H1 (cell line): ENCODE results near the gene CETN2. TPM values are rescaled to one million over a fixed set of nuclear protein-coding genes. Genes with fewer than 3 reads are reported as not detected.

Experiments
- CTCF ChIA-PET: fragments of 300-600 bp; sonication (Branson Sonifier 250); formaldehyde crosslinking; loops from one replicate; lab custom pipeline; 2021; ENCODE audit not compliant: partially characterized antibody; lab: Charles Lee
- POLR2A ChIA-PET: fragments of 300-600 bp; sonication (Branson Sonifier 250); formaldehyde crosslinking; loops from one replicate; lab custom pipeline; 2021; ENCODE audit warnings: inconsistent platforms; ENCODE audit not compliant: partially characterized antibody; lab: Charles Lee
- DNase-seq, 2 experiments: peaks; one replicate each; pipeline versions ENCODE4 v3.0.0 to v3.0.0-alpha.2; 2010 to 2022; ENCODE audit warnings: low spot score in 2 of 2, low read depth in 1 of 2, mixed read lengths in 1 of 2
- FAIRE-seq: peaks from 2 replicates; lab custom pipeline; 2011; peaks lifted over from hg19 to GRCh38; lab: Jason Lieb, UNC
- H2AFZ ChIP-seq: 2 replicates; pipeline ENCODE4 v1.8.1; 2012; ENCODE audit warnings: low read length, inconsistent platforms
- H2AK5ac ChIP-seq: 2 replicates; pipeline ENCODE4 v1.6.1; 2013; ENCODE audit warnings: low read depth, low read length
- H2BK120ac ChIP-seq: replicated peaks from 2 replicates; pipeline ENCODE3; 2013; ENCODE audit warnings: low read depth, low read length, inconsistent platforms
- H2BK12ac ChIP-seq: 2 replicates; pipeline ENCODE4 v1.6.1; 2013; ENCODE audit warnings: low read depth, low read length
- H2BK15ac ChIP-seq: 2 replicates; pipeline ENCODE4 v1.6.1; 2013; ENCODE audit warnings: low read length
- H2BK20ac ChIP-seq: 2 replicates; pipeline ENCODE4 v1.6.1; 2013; ENCODE audit warnings: low read length
- H2BK5ac ChIP-seq: 2 replicates; pipeline ENCODE4 v1.6.1; 2013; ENCODE audit warnings: low read depth, low read length
- H3K14ac ChIP-seq: 2 replicates; pipeline ENCODE4 v1.6.1; 2013; ENCODE audit warnings: inconsistent platforms; ENCODE audit not compliant: insufficient read length
- H3K18ac ChIP-seq: 2 replicates; pipeline ENCODE4 v1.6.1; 2013; ENCODE audit warnings: low read length; ENCODE audit errors: extremely low read depth
- H3K23ac ChIP-seq: 2 replicates; pipeline ENCODE4 v1.6.1; 2013; ENCODE audit warnings: inconsistent platforms; ENCODE audit not compliant: insufficient read length
- H3K23me2 ChIP-seq: 2 replicates; pipeline ENCODE4 v1.6.1; 2013; ENCODE audit warnings: low read depth, low read length
- H3K27ac ChIP-seq: 2 replicates; pipeline ENCODE4 v1.6.1; 2011; ENCODE audit warnings: low read depth, low read length, inconsistent platforms
- H3K27me3 ChIP-seq, 4 experiments: replicated peaks in 1 of 4; 1 replicate in 1 of 4; 2 replicates in 3 of 4; pipeline versions ENCODE4 v1.6.1 to v1.8.1; 2011 to 2013; ENCODE audit warnings: low read length in 3 of 4, mild to moderate bottlenecking in 3 of 4, inconsistent platforms in 2 of 4, mixed read lengths in 2 of 4, moderate library complexity in 1 of 4; ENCODE audit not compliant: control insufficient read depth in 3 of 4, insufficient read depth in 3 of 4; ENCODE audit errors: extremely low read depth in 1 of 4
- H3K36me3 ChIP-seq, 4 experiments: 2 replicates each; pipeline versions ENCODE4 v1.6.1 to v1.8.1; 2011 to 2013; ENCODE audit warnings: mild to moderate bottlenecking in 4 of 4, low read length in 3 of 4, moderate library complexity in 2 of 4, control low read depth in 1 of 4, inconsistent platforms in 1 of 4; ENCODE audit not compliant: insufficient read depth in 4 of 4, control insufficient read depth in 2 of 4
- H3K4ac ChIP-seq: replicated peaks from 2 replicates; pipeline ENCODE3; 2013; ENCODE audit warnings: low read length, low read depth, mixed read lengths, inconsistent platforms; ENCODE audit not compliant: insufficient read length
- H3K4me1 ChIP-seq, 4 experiments: replicated peaks in 1 of 4; 1 replicate in 1 of 4; 2 replicates in 3 of 4; pipeline versions ENCODE4 v1.6.1 to v1.8.1; 2011 to 2013; ENCODE audit warnings: low read length in 3 of 4, inconsistent platforms in 2 of 4, mixed read lengths in 1 of 4; ENCODE audit not compliant: insufficient read depth in 4 of 4, control insufficient read depth in 3 of 4
- H3K4me2 ChIP-seq, 2 experiments: 2 replicates each; pipeline versions ENCODE4 v1.6.1 to v1.8.1; 2011 to 2013; ENCODE audit warnings: low read depth in 2 of 2, low read length in 2 of 2, control low read depth in 1 of 2, inconsistent platforms in 1 of 2, mild to moderate bottlenecking in 1 of 2; ENCODE audit not compliant: insufficient read depth in 1 of 2
- H3K4me3 ChIP-seq, 4 experiments: fragments of 200-600, 300-600 bp in 1 of 4; sonication (generic), shearing (Covaris generic), sonication (Bioruptor Twin) in 1 of 4; 2 replicates each; pipeline versions ENCODE4 v1.5.1 to v1.8.1; 2011 to 2016; ENCODE audit warnings: low read length in 4 of 4, low read depth in 3 of 4, control low read depth in 2 of 4, inconsistent platforms in 2 of 4, mild to moderate bottlenecking in 2 of 4, mixed read lengths in 1 of 4, moderate library complexity in 1 of 4; ENCODE audit not compliant: insufficient read depth in 2 of 4; ENCODE audit errors: extremely low read depth in 1 of 4
- H3K56ac ChIP-seq: replicated peaks from 2 replicates; pipeline ENCODE3; 2013; ENCODE audit warnings: low read depth, mild to moderate bottlenecking, mixed read lengths, low read length, inconsistent platforms; ENCODE audit not compliant: insufficient read length
- H3K79me1 ChIP-seq: 2 replicates; pipeline ENCODE4 v1.6.1; 2013; ENCODE audit warnings: low read depth, low read length, control low read depth
- H3K79me2 ChIP-seq, 2 experiments: 2 replicates each; pipeline versions ENCODE4 v1.6.1 to v1.8.1; 2012 to 2013; ENCODE audit warnings: low read length in 2 of 2, mild to moderate bottlenecking in 2 of 2, inconsistent platforms in 1 of 2; ENCODE audit not compliant: insufficient read depth in 2 of 2, control insufficient read depth in 1 of 2
- H3K9ac ChIP-seq, 4 experiments: replicated peaks in 1 of 4; 1 replicate in 1 of 4; 2 replicates in 3 of 4; pipeline versions ENCODE4 v1.6.1 to v1.8.1; 2011 to 2013; ENCODE audit warnings: low read depth in 3 of 4, low read length in 3 of 4, control low read depth in 2 of 4, mild to moderate bottlenecking in 2 of 4, moderate library complexity in 2 of 4, inconsistent platforms in 1 of 4; ENCODE audit errors: extremely low read depth in 1 of 4
- H3K9me3 ChIP-seq, 2 experiments: 2 replicates each; pipeline versions ENCODE4 v1.6.1 to v1.8.1; 2012 to 2013; ENCODE audit warnings: mild to moderate bottlenecking in 2 of 2, moderate library complexity in 2 of 2, control low read depth in 1 of 2, inconsistent platforms in 1 of 2, low read depth in 1 of 2, low read length in 1 of 2, mixed read lengths in 1 of 2; ENCODE audit not compliant: insufficient read depth in 2 of 2
- H4K20me1 ChIP-seq, 2 experiments: replicated peaks in 1 of 2; 2 replicates each; pipeline versions ENCODE3 to v1.8.1; 2011 to 2013; ENCODE audit warnings: inconsistent platforms in 2 of 2, low read length in 2 of 2, mild to moderate bottlenecking in 1 of 2; ENCODE audit not compliant: insufficient read depth in 2 of 2, control insufficient read depth in 1 of 2
- H4K5ac ChIP-seq: 2 replicates; pipeline ENCODE4 v1.6.1; 2013; ENCODE audit warnings: low read length, low read depth, mixed read lengths, inconsistent platforms; ENCODE audit not compliant: insufficient read length
- H4K8ac ChIP-seq: 2 replicates; pipeline ENCODE4 v1.8.0; 2013; ENCODE audit warnings: mild to moderate bottlenecking, moderate library complexity, low read length, inconsistent platforms; ENCODE audit not compliant: insufficient read depth; ENCODE audit errors: extremely low read depth
- H4K91ac ChIP-seq: replicated peaks from 2 replicates; pipeline ENCODE3; 2013; ENCODE audit warnings: low read length, mixed read lengths, inconsistent platforms; ENCODE audit not compliant: insufficient read length
- CTCF ChIP-seq, 3 experiments: IDR thresholded peaks; 1 replicate in 2 of 3; 2 replicates in 1 of 3; pipeline versions ENCODE4 v1.5.1 to v1.6.1; 2011; ENCODE audit warnings: low read length in 3 of 3, mild to moderate bottlenecking in 3 of 3, inconsistent platforms in 2 of 3, low read depth in 1 of 3, moderate library complexity in 1 of 3; ENCODE audit not compliant: insufficient read depth in 1 of 3; ENCODE audit errors: control extremely low read depth in 1 of 3
- MAX ChIP-seq: IDR thresholded peaks from 2 replicates; pipeline ENCODE4 v1.6.1; 2012; ENCODE audit warnings: inconsistent platforms
- PHF8 ChIP-seq: fragments of 200-600 bp; sonication (generic); conservative IDR thresholded peaks from 2 replicates; pipeline ENCODE4 v1.7.1; 2012; ENCODE audit warnings: low read depth, mild to moderate bottlenecking, inconsistent platforms, low read length, moderate library complexity
- POLR2A ChIP-seq, 2 experiments: IDR thresholded peaks; 1 replicate in 1 of 2; 2 replicates in 1 of 2; pipeline ENCODE4 v1.6.1; 2011; ENCODE audit warnings: low read depth in 2 of 2, low read length in 2 of 2, mild to moderate bottlenecking in 2 of 2; ENCODE audit errors: control extremely low read depth in 1 of 2
- WGBS, 2 experiments: shearing (Covaris generic) in 1 of 2; methylation state at CpG; one replicate each; pipeline versions ENCODE4 v1.1.6 to v1.1.7; 2013 to 2015; ENCODE audit warnings: low lambda C conversion rate in 2 of 2, mixed read lengths in 2 of 2, inconsistent platforms in 1 of 2, low coverage in 1 of 2, missing lambda C conversion rate in 1 of 2; ENCODE audit not compliant: insufficient replicate concordance in 2 of 2, insufficient coverage in 1 of 2, insufficient read length in 1 of 2; ENCODE audit errors: extremely low coverage in 1 of 2, missing lambda C conversion rate in 1 of 2; 5-methylcytosine and 5-hydroxymethylcytosine counted together
- polyA plus RNA-seq, 7 experiments: library from polyadenylated mRNA; depleted of rRNA in 3 of 7; stranded (reverse) in 5 of 7; unstranded in 2 of 7; fragments of >200 nt in 5 of 7; fragments of 200-250 nt in 2 of 7; gene quantifications; 1 replicate in 5 of 7; 2 replicates in 1 of 7; 4 replicates in 1 of 7; pipeline versions ENCODE4 v1.2.1 to v1.2.3, GENCODE V29; 2011 to 2013; ENCODE audit warnings: missing spikeins in 2 of 7, mixed read lengths in 2 of 7
- total RNA-seq: library from RNA; stranded (reverse); fragmentation: NEBNext Ultra II Directional; extraction: Animal tissue kit (Norgen Biotek cat#: 25700); gene quantifications from 2 replicates; pipeline ENCODE4 v1.2.1, GENCODE V29; 2021

CETN2 gene
- total and polyA plus RNA-seq, 2 of the 8 experiments (the other 6 are each of a cell fraction or from before 2014, with no cell fraction given) = 13.1 to 24.3 TPM

GRCh38 chrX:152824841-152825374 lies 5.6 kb downstream of the CETN2 start:
- Histone ChIP-seq H3K9ac (no peak overlapping the region), H3K4ac (no peak overlapping the region), H3K4me2 (no peak overlapping the region), H3K18ac (no peak overlapping the region), H3K9me3 (no peaks in the 10 kb centered on the region), H3K79me2 (no peaks in the 10 kb centered on the region), H4K20me1 (no peaks in the 10 kb centered on the region), H3K4me3 (no peak overlapping the region), H3K56ac (no peak overlapping the region), H3K36me3 (peaks cover 0 to 3% (median under 1%) of the 10 kb centered on the region in 4 experiments; a peak in 5 of 8 replicates), H3K79me1 (no peaks in the 10 kb centered on the region), H2AK5ac (no peak overlapping the region), H2BK20ac (no peak overlapping the region), H3K23me2 (no peaks in the 10 kb centered on the region), H2AFZ (no peak overlapping the region), H3K27ac (no peak overlapping the region), H4K5ac (no peak overlapping the region), H3K23ac (no peak overlapping the region), H3K14ac (no peak overlapping the region), H2BK120ac (no peak overlapping the region), H2BK12ac (no peak overlapping the region), H2BK5ac (no peak overlapping the region), H4K91ac (no peak overlapping the region), H3K4me1 (no peaks in the 10 kb centered on the region), H3K27me3 (no peaks in the 10 kb centered on the region; a peak in 1 of 7 replicates), H4K8ac (no peak overlapping the region), H2BK15ac (no peak overlapping the region)
- DNase-seq (no peak), FAIRE-seq (no peak)
- ChIA-PET CTCF (interaction anchor here (0.7 to 1.8 kb wide), 4 partner anchors 45 to 167 kb away, joined by 3 read pairs; no protein-coding TSS in a partner anchor), POLR2A (no interaction called here)
- whole genome bisulfite sequencing, 2 experiments = 74% methylated on average over 6 of the region's 7 CpGs; no CpG with 5 or more reads in 1 of the 2 experiments
- no peak for TF ChIP-seq MAX
- no peak for TF ChIP-seq POLR2A (IDR thresholded peaks at IDR 0.05; ENCODE audit: control extremely low read depth in 1 of 2, low read depth in 2 of 2, low read length in 2 of 2)
- no peak for TF ChIP-seq PHF8
- no peak for TF ChIP-seq CTCF (IDR thresholded peaks at IDR 0.05; ENCODE audit: control extremely low read depth in 1 of 3, insufficient read depth in 1 of 3, low read depth in 1 of 3, low read length in 3 of 3)
